Gastrocnemius medialis (tissue), 4 donors: Measurements from ENCODE around the gene MAP7D2. TPM values are rescaled to one million over a fixed set of nuclear protein-coding genes. Genes with fewer than 3 reads are reported as not detected.
A peak's percentile ranks its signal among the peaks of the same experiment; 100 is the strongest.

Source experiments
- ATAC-seq, 2 donors: fragments of 150-250 bp; one replicate each; pipeline ENCODE4 v1.9.1; 2016
- DNase-seq, 2 donors: peaks; one replicate each; pipeline ENCODE4 v3.0.0-alpha.2; 2019
- H3K27ac ChIP-seq, 4 donors: fragments of 200-600 bp; sonication (generic); 1 replicate in 1 of 4; 2 replicates in 3 of 4; pipeline ENCODE4 v1.5.1; 2016 to 2018; ENCODE audit warnings: mild to moderate bottlenecking in 2 of 4, moderate library complexity in 1 of 4
- H3K27me3 ChIP-seq, 3 donors: fragments of 200-600 bp; sonication (generic) in 2 of 3; 1 replicate in 1 of 3; 2 replicates in 2 of 3; pipeline versions ENCODE4 v1.5.1 to v1.6.0; 2016 to 2019; ENCODE audit warnings: mild to moderate bottlenecking in 1 of 3, moderate library complexity in 1 of 3
- H3K36me3 ChIP-seq, 2 donors: fragments of 200-600 bp; sonication (generic) in 1 of 2; one replicate each; pipeline ENCODE4 v1.5.1; 2017 to 2018
- H3K4me1 ChIP-seq, 2 donors: fragments of 200-600 bp; sonication (generic) in 1 of 2; one replicate each; pipeline ENCODE4 v1.5.1; 2016 to 2017; ENCODE audit warnings: mild to moderate bottlenecking in 2 of 2
- H3K4me3 ChIP-seq, 4 donors: fragments of 200-600 bp; sonication (generic) in 3 of 4; 1 replicate in 1 of 4; 2 replicates in 3 of 4; pipeline ENCODE4 v1.5.1; 2016 to 2019; ENCODE audit warnings: mild to moderate bottlenecking in 2 of 4
- H3K9me3 ChIP-seq, 3 donors: fragments of 200-600 bp; sonication (generic) in 2 of 3; 1 replicate in 1 of 3; 2 replicates in 2 of 3; pipeline ENCODE4 v1.5.1; 2016 to 2019
- POLR2A ChIP-seq, 2 donors: fragments of 450-650 bp; IDR thresholded peaks; one replicate each; pipeline ENCODE4 v1.6.1; 2017; ENCODE audit warnings: antibody characterized with exemption in 2 of 2, mild to moderate bottlenecking in 2 of 2, moderate library complexity in 2 of 2
- in situ Hi-C, 4 donors: fragments of 200-750 bp; cut with MboI; loops; one replicate each; pipeline versions ENCODE4 v1.15.0 to v1.8.0; 2017; ENCODE audit warnings: low sequenced_read_pairs in 4 of 4
- intact Hi-C: fragments of 100-400 bp; cut with DNase I; formaldehyde crosslinking; loops from one replicate; pipeline ENCODE4 v1.15.1; 2023; ENCODE audit warnings: low total_unique reads
- total RNA-seq, 4 donors: library from RNA; depleted of rRNA; stranded (reverse); fragments of >200 nt; gene quantifications; one replicate each; pipeline versions ENCODE4 v1.1.0 to v1.2.3, GENCODE V29; 2016
- TF ChIP-seq, protein P1 (sequence below), 5 experiments: fragments of 450-650 bp in 3 of 5; fragments of 200-600 bp in 2 of 5; sonication (generic) in 2 of 5; IDR thresholded peaks in 4 of 5; conservative IDR thresholded peaks in 1 of 5; 1 replicate in 4 of 5; 2 replicates in 1 of 5; pipeline ENCODE4 v1.5.1; 2016 to 2019; ENCODE audit warnings: antibody characterized with exemption in 5 of 5, mild to moderate bottlenecking in 3 of 5, moderate library complexity in 3 of 5

Gene MAP7D2
- total RNA-seq, 4 donors from 2014 or later: 0.13 to 0.51 (median 0.47) TPM; not detected in 1

DNA sequence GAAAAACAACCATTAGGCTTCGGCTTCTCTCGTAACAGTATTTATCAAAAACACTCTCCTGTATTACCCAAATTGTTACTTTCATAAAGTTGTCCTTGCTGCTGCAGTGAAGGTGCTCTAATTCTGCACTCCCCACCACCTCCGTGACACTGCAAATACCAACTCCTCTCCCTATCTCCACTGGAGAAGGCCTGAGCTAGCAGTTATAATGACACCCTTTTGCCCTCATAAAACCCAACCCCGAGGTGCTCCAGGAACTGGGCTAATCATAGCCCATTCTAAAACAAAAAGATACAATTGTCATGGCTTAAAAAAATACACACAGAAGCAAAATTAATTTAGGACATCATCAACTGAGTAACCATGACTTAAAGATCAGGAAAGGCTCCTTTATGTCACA lies 59.2 kb downstream of the MAP7D2 start:
- no peak for TF ChIP-seq POLR2A (IDR thresholded peaks at IDR 0.05)
- Histone ChIP-seq H3K4me1 (no peaks in the 10 kb centered on the region), H3K27ac (no peak overlapping the region), H3K36me3 (no peaks in the 10 kb centered on the region), H3K4me3 (no peak overlapping the region), H3K9me3 (no peaks in the 10 kb centered on the region), H3K27me3 (no peaks in the 10 kb centered on the region)
- intact Hi-C loops: no loop called here
- ATAC-seq: no peak
- in situ Hi-C loops: no loop called here
- no peak for DNase-seq

DNA sequence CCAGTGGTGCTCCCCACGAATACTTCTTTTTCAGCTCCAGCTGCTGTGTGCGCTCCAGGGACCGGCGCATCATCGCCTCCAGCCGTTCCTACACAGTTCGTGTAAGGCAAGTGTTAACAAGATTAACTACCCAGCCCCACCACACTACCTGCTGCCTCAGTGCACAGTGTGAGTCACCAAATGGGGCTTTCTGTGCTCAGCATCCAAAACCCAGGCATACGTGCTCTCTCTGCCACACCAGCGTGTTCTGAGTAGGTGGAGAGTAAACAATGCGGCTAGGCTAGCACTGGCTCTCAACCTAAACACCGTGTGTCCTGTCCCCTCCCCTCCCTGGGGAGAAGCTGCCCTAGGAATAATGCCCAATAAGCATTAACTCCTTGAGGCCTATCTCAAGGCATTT lies 60.0 kb downstream of the MAP7D2 start:
- in situ Hi-C loops: no loop called here
- no peaks in the 10 kb centered on the region for H3K27me3 ChIP-seq
- no peak for ATAC-seq

DNA sequence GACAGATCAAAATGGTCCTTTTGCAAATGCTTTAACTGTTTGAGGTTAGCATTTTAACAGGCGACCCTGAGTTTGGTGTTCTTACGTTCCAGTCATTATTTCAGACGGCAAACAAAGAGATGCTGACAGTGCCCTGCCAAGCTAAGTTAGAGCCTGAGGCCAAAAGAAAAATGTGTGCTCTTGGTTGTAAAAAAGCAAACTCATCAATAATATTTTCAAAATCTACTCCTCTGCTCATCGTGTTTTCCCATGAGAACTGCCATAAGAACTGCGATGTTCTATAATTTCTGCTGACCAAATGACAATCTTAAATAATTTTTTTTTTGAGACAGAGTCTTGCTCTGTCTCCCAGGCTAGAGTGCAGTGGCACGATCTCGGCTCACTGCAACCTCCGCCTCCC lies 63.2 kb downstream of the MAP7D2 start:
- H3K4me3 ChIP-seq: no peak overlapping the region
- H3K36me3 ChIP-seq: no peaks in the 10 kb centered on the region
- no peak overlapping the region for H3K27ac ChIP-seq
- TF ChIP-seq, protein P1, sequence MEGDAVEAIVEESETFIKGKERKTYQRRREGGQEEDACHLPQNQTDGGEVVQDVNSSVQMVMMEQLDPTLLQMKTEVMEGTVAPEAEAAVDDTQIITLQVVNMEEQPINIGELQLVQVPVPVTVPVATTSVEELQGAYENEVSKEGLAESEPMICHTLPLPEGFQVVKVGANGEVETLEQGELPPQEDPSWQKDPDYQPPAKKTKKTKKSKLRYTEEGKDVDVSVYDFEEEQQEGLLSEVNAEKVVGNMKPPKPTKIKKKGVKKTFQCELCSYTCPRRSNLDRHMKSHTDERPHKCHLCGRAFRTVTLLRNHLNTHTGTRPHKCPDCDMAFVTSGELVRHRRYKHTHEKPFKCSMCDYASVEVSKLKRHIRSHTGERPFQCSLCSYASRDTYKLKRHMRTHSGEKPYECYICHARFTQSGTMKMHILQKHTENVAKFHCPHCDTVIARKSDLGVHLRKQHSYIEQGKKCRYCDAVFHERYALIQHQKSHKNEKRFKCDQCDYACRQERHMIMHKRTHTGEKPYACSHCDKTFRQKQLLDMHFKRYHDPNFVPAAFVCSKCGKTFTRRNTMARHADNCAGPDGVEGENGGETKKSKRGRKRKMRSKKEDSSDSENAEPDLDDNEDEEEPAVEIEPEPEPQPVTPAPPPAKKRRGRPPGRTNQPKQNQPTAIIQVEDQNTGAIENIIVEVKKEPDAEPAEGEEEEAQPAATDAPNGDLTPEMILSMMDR (IDR thresholded peaks at IDR 0.05 in 4 of 5, conservative IDR thresholded peaks at IDR 0.05 in 1 of 5): no peak
- TF ChIP-seq POLR2A (IDR thresholded peaks at IDR 0.05): no peak
- H3K4me1 ChIP-seq: no peaks in the 10 kb centered on the region
- intact Hi-C loops: no loop called here
- H3K27me3 ChIP-seq: no peaks in the 10 kb centered on the region
- no peaks in the 10 kb centered on the region for H3K9me3 ChIP-seq
- ATAC-seq (no peak), DNase-seq (no peak)
- in situ Hi-C loops: no loop called here

More for the DNA sequence above, 60.0 kb downstream of the MAP7D2 start:
- no peak overlapping the region for H3K27ac ChIP-seq
- intact Hi-C loops: no loop called here
- no peak for DNase-seq
- H3K4me1 ChIP-seq: no peaks in the 10 kb centered on the region
- H3K4me3 ChIP-seq: no peak overlapping the region
- H3K36me3 ChIP-seq: no peaks in the 10 kb centered on the region
- TF ChIP-seq, protein P1 (IDR thresholded peaks at IDR 0.05 in 4 of 5, conservative IDR thresholded peaks at IDR 0.05 in 1 of 5): no peak
- no peak for TF ChIP-seq POLR2A (IDR thresholded peaks at IDR 0.05)
- no peaks in the 10 kb centered on the region for H3K9me3 ChIP-seq

DNA sequence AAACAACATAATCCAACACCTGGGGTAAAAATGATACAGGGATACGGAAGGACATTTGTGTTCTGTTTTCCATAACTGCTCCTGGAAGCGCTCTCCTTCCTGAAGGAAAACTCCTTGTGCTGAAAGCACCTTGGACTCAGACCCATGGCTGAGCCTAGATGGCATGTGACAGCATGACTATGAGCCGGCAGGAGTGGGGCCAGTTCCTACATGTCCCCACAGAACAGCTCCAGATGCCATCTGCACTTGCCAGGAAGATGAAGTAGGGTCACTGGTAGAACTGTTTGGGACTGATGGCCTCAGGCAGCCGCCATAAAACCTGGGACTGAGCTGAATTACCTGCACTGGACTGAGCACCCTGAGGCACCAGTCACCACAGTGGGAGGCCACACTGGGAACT lies 69.8 kb downstream of the MAP7D2 start:
- DNase-seq (no peak), ATAC-seq (peak in 1 of 2 donors; percentile 26)
- in situ Hi-C loops (no loop called here), intact Hi-C loops (no loop called here)
- no peaks in the 10 kb centered on the region for H3K4me1 ChIP-seq
- H3K27me3 ChIP-seq: no peaks in the 10 kb centered on the region
- H3K9me3 ChIP-seq: no peaks in the 10 kb centered on the region
- H3K4me3 ChIP-seq: no peak overlapping the region
- H3K36me3 ChIP-seq: no peaks in the 10 kb centered on the region
- H3K27ac ChIP-seq: no peak overlapping the region
- TF ChIP-seq POLR2A (IDR thresholded peaks at IDR 0.05): no peak
- TF ChIP-seq, protein P1 (IDR thresholded peaks at IDR 0.05 in 4 of 5, conservative IDR thresholded peaks at IDR 0.05 in 1 of 5): no peak

DNA sequence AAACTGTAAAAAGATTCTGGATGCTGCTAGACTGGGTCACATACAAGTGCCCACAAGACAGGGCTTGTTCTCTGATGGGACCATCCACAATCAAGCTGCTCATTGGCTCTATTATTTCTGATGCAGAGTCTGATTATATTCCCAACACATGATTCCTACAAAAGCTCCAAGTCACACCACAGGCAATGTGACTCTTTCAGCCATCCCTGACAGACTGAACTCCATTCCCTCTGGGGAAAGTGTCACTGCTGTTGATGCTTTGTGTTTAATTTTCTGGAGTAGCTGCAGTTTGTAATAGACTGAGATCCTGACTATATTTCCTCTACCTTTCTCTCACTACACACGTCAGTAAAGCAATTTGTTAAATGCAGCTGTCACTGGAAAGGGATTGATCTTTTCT lies 70.5 kb downstream of the MAP7D2 start:
- in situ Hi-C loops: no loop called here
- no peak for TF ChIP-seq POLR2A (IDR thresholded peaks at IDR 0.05)
- TF ChIP-seq, protein P1 (IDR thresholded peaks at IDR 0.05 in 4 of 5, conservative IDR thresholded peaks at IDR 0.05 in 1 of 5): no peak
- no peak for DNase-seq
- Histone ChIP-seq H3K4me1 (no peaks in the 10 kb centered on the region), H3K4me3 (no peak overlapping the region), H3K36me3 (no peaks in the 10 kb centered on the region), H3K27ac (no peak overlapping the region), H3K9me3 (no peaks in the 10 kb centered on the region), H3K27me3 (no peaks in the 10 kb centered on the region)
- intact Hi-C loops: no loop called here
- ATAC-seq: no peak
